Measurements from ENCODE around the gene PPP2R5C.

Gene PPP2R5C

GRCh38 chr14:101894365-101895081 is 133.0 kb downstream of the PPP2R5C start:
- Histone ChIP-seq H3K27ac (ENCODE audit: low read depth, low read length) (no peak overlapping the region), H4K12ac (ENCODE audit: low read depth, low read length) (no peak overlapping the region), H3K27me3 (ENCODE audit: insufficient read depth, low read length) (no peaks in the 10 kb centered on the region), H3K9ac (ENCODE audit: low read length) (no peak overlapping the region), H3K4me1 (ENCODE audit: control insufficient read depth in 1 of 2, insufficient read depth in 2 of 2, low read length in 2 of 2) (no peaks in the 10 kb centered on the region), H3K4me3 (ENCODE audit: low read depth, low read length) (no peak overlapping the region), H2BK120ac (ENCODE audit: insufficient read depth, low read length, poor library complexity) (no peak overlapping the region), H4K91ac (ENCODE audit: low read depth, low read length) (no peak overlapping the region), H2BK5ac (ENCODE audit: low read depth, low read length, poor library complexity) (no peak overlapping the region), H2AFZ (ENCODE audit: insufficient read depth, low read length, poor library complexity) (no peak overlapping the region), H3K4me2 (ENCODE audit: low read length) (no peak overlapping the region), H3K23ac (ENCODE audit: low read length) (no peak overlapping the region), H3K79me1 (ENCODE audit: low read length) (no peaks in the 10 kb centered on the region), H4K8ac (ENCODE audit: low read depth, low read length) (no peak overlapping the region), H3K36me3 (ENCODE audit: control insufficient read depth in 1 of 2, insufficient read depth in 2 of 2, low read length in 2 of 2) (peaks cover 29 to 34% of the 10 kb centered on the region in 2 experiments), H3K18ac (ENCODE audit: low read length) (no peak overlapping the region), H3K4ac (ENCODE audit: low read depth, low read length) (no peak overlapping the region), H3K9me3 (ENCODE audit: insufficient read depth, low read depth, low read length) (no peaks in the 10 kb centered on the region), H3K79me2 (ENCODE audit: control insufficient read depth, insufficient read depth, low read length, poor library complexity) (no peaks in the 10 kb centered on the region), H2BK12ac (ENCODE audit: low read length) (no peak overlapping the region), H2AK5ac (ENCODE audit: low read length) (no peak overlapping the region), H3K14ac (ENCODE audit: low read length) (no peak overlapping the region)
- WGBS (ENCODE audit: extremely low coverage, insufficient coverage, insufficient read length), result no CpG with 5 or more reads among the region's 12 CpGs
- DNase-seq, result no peak

GRCh38 chr14:101895256-101895655 is 133.7 kb downstream of the PPP2R5C start:
- no peak overlapping the region for H3K27ac ChIP-seq (ENCODE audit: low read depth, low read length)
- H2AFZ ChIP-seq (ENCODE audit: insufficient read depth, low read length, poor library complexity), result no peak overlapping the region
- H3K23ac ChIP-seq (ENCODE audit: low read length), result no peak overlapping the region
- no peak overlapping the region for H4K8ac ChIP-seq (ENCODE audit: low read depth, low read length)
- H2AK5ac ChIP-seq (ENCODE audit: low read length), result no peak overlapping the region
- no peak overlapping the region for H4K91ac ChIP-seq (ENCODE audit: low read depth, low read length)
- H3K79me2 ChIP-seq (ENCODE audit: control insufficient read depth, insufficient read depth, low read length, poor library complexity), result no peaks in the 10 kb centered on the region
- peaks cover under 1% of the 10 kb centered on the region for H3K9me3 ChIP-seq (ENCODE audit: insufficient read depth, low read depth, low read length)
- no peak overlapping the region for H3K4me2 ChIP-seq (ENCODE audit: low read length)
- DNase-seq, result no peak
- no peak overlapping the region for H4K12ac ChIP-seq (ENCODE audit: low read depth, low read length)
- H3K4me1 ChIP-seq (ENCODE audit: control insufficient read depth in 1 of 2, insufficient read depth in 2 of 2, low read length in 2 of 2), result no peaks in the 10 kb centered on the region
- no peaks in the 10 kb centered on the region for H3K27me3 ChIP-seq (ENCODE audit: insufficient read depth, low read length)
- no peak overlapping the region for H3K4me3 ChIP-seq (ENCODE audit: low read depth, low read length)
- no CpG with 5 or more reads among the region's 9 CpGs for WGBS (ENCODE audit: extremely low coverage, insufficient coverage, insufficient read length)
- H3K36me3 ChIP-seq (ENCODE audit: control insufficient read depth in 1 of 2, insufficient read depth in 2 of 2, low read length in 2 of 2), result peaks cover 34 to 37% of the 10 kb centered on the region in 2 experiments
- H3K14ac ChIP-seq (ENCODE audit: low read length), result no peak overlapping the region
- H2BK12ac ChIP-seq (ENCODE audit: low read length), result no peak overlapping the region
- no peak overlapping the region for H2BK5ac ChIP-seq (ENCODE audit: low read depth, low read length, poor library complexity)
- no peak overlapping the region for H3K18ac ChIP-seq (ENCODE audit: low read length)
- no peak overlapping the region for H3K9ac ChIP-seq (ENCODE audit: low read length)
- H3K4ac ChIP-seq (ENCODE audit: low read depth, low read length), result no peak overlapping the region
- no peak overlapping the region for H2BK120ac ChIP-seq (ENCODE audit: insufficient read depth, low read length, poor library complexity)
- H3K79me1 ChIP-seq (ENCODE audit: low read length), result no peaks in the 10 kb centered on the region

GRCh38 chr14:101897326-101897725 is 135.8 kb downstream of the PPP2R5C start:
- Histone ChIP-seq H4K8ac (ENCODE audit: low read depth, low read length) (no peak overlapping the region), H3K4me2 (ENCODE audit: low read length) (no peak overlapping the region), H3K79me2 (ENCODE audit: control insufficient read depth, insufficient read depth, low read length, poor library complexity) (no peaks in the 10 kb centered on the region), H3K4me1 (ENCODE audit: control insufficient read depth in 1 of 2, insufficient read depth in 2 of 2, low read length in 2 of 2) (no peaks in the 10 kb centered on the region), H3K4ac (ENCODE audit: low read depth, low read length) (no peak overlapping the region), H2BK120ac (ENCODE audit: insufficient read depth, low read length, poor library complexity) (no peak overlapping the region), H3K27ac (ENCODE audit: low read depth, low read length) (no peak overlapping the region), H2BK12ac (ENCODE audit: low read length) (no peak overlapping the region), H3K23ac (ENCODE audit: low read length) (no peak overlapping the region), H3K36me3 (ENCODE audit: control insufficient read depth in 1 of 2, insufficient read depth in 2 of 2, low read length in 2 of 2) (peaks cover 40 to 42% of the 10 kb centered on the region in 2 experiments), H3K14ac (ENCODE audit: low read length) (no peak overlapping the region), H3K79me1 (ENCODE audit: low read length) (no peaks in the 10 kb centered on the region), H3K9ac (ENCODE audit: low read length) (no peak overlapping the region), H2BK5ac (ENCODE audit: low read depth, low read length, poor library complexity) (no peak overlapping the region), H4K91ac (ENCODE audit: low read depth, low read length) (no peak overlapping the region), H4K12ac (ENCODE audit: low read depth, low read length) (no peak overlapping the region), H3K18ac (ENCODE audit: low read length) (no peak overlapping the region), H3K9me3 (ENCODE audit: insufficient read depth, low read depth, low read length) (peaks cover 1% of the 10 kb centered on the region), H3K4me3 (ENCODE audit: low read depth, low read length) (no peak overlapping the region), H2AFZ (ENCODE audit: insufficient read depth, low read length, poor library complexity) (no peak overlapping the region), H3K27me3 (ENCODE audit: insufficient read depth, low read length) (no peaks in the 10 kb centered on the region), H2AK5ac (ENCODE audit: low read length) (no peak overlapping the region)
- DNase-seq, result no peak
- no CpG with 5 or more reads among the region's 9 CpGs for WGBS (ENCODE audit: extremely low coverage, insufficient coverage, insufficient read length)

GRCh38 chr14:101898416-101898815 is 136.9 kb downstream of the PPP2R5C start:
- H3K18ac ChIP-seq (ENCODE audit: low read length), result no peak overlapping the region
- H4K12ac ChIP-seq (ENCODE audit: low read depth, low read length), result no peak overlapping the region
- H2BK120ac ChIP-seq (ENCODE audit: insufficient read depth, low read length, poor library complexity), result no peak overlapping the region
- no peak overlapping the region for H3K4ac ChIP-seq (ENCODE audit: low read depth, low read length)
- no peak overlapping the region for H3K4me2 ChIP-seq (ENCODE audit: low read length)
- no peak for DNase-seq
- no peaks in the 10 kb centered on the region for H3K79me1 ChIP-seq (ENCODE audit: low read length)
- H3K9ac ChIP-seq (ENCODE audit: low read length), result no peak overlapping the region
- H3K4me1 ChIP-seq (ENCODE audit: control insufficient read depth in 1 of 2, insufficient read depth in 2 of 2, low read length in 2 of 2), result no peaks in the 10 kb centered on the region
- H2BK12ac ChIP-seq (ENCODE audit: low read length), result no peak overlapping the region
- WGBS (ENCODE audit: extremely low coverage, insufficient coverage, insufficient read length), result no CpG with 5 or more reads among the region's 8 CpGs
- H3K36me3 ChIP-seq (ENCODE audit: control insufficient read depth in 1 of 2, insufficient read depth in 2 of 2, low read length in 2 of 2), result peaks cover 45 to 49% of the 10 kb centered on the region in 2 experiments
- no peak overlapping the region for H3K27ac ChIP-seq (ENCODE audit: low read depth, low read length)
- H3K9me3 ChIP-seq (ENCODE audit: insufficient read depth, low read depth, low read length), result peaks cover 3% of the 10 kb centered on the region
- H2AFZ ChIP-seq (ENCODE audit: insufficient read depth, low read length, poor library complexity), result no peak overlapping the region
- no peak overlapping the region for H2BK5ac ChIP-seq (ENCODE audit: low read depth, low read length, poor library complexity)
- no peak overlapping the region for H4K91ac ChIP-seq (ENCODE audit: low read depth, low read length)
- no peaks in the 10 kb centered on the region for H3K79me2 ChIP-seq (ENCODE audit: control insufficient read depth, insufficient read depth, low read length, poor library complexity)
- no peak overlapping the region for H4K8ac ChIP-seq (ENCODE audit: low read depth, low read length)
- no peaks in the 10 kb centered on the region for H3K27me3 ChIP-seq (ENCODE audit: insufficient read depth, low read length)
- no peak overlapping the region for H2AK5ac ChIP-seq (ENCODE audit: low read length)
- H3K23ac ChIP-seq (ENCODE audit: low read length), result no peak overlapping the region
- no peak overlapping the region for H3K14ac ChIP-seq (ENCODE audit: low read length)
- no peak overlapping the region for H3K4me3 ChIP-seq (ENCODE audit: low read depth, low read length)
